ENCODE results near the gene BEST2.

DNA sequence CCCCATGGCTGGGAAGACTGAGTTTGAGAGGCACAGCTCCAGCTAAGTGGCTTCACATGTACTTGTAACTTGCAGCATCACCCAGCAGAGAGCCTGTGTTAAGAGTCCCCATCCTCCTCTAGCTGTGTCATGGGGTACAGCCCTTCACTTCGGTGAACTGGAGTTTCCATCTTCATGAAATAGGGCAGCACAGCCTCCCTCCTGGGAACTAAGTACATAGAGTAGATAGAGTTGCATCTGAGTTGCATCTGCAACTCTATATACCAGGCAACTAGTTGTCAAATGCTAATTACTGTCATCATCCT is 48.8 kb downstream of the BEST2 start:
- TF ChIP-seq POLR2AphosphoS5 (IDR thresholded peaks at IDR 0.05) (no peak), POLR2A (IDR thresholded peaks at IDR 0.05) (no peak)
